PC-3 (cell line): ENCODE measurements around the gene ABHD1. TPM values are rescaled to one million over a fixed set of nuclear protein-coding genes. Genes with fewer than 3 reads are reported as not detected.
"Not testable (repeated sequence)": the region's sequence is repeated elsewhere in the genome, so short reads cannot be mapped to it uniquely, and the experiment has no call there.

Experiments
- ATAC-seq: fragments of 200-7000 bp; cut with Tn5 transposase; 2 replicates; pipeline ENCODE4 v1.9.1; 2020; ENCODE audit warnings: mild to moderate bottlenecking, moderate library complexity
- Bru-seq: library from RNA; stranded (reverse); fragments of 400-500 nt; gene quantifications from one replicate; lab custom pipeline; 2021; lab: Mats Ljungman, UMichigan
- BruChase-seq, 2 experiments: library from RNA; stranded (reverse); fragments of 400-500 nt; gene quantifications; one replicate each; lab custom pipeline; 2021; lab: Mats Ljungman, UMichigan
- BruUV-seq: library from RNA; stranded (reverse); fragments of 400-500 nt; replicated peaks from 2 replicates; lab custom pipeline; 2021; lab: Mats Ljungman, UMichigan
- CTCF ChIA-PET: fragments of 300-600 bp; sonication (Branson Sonifier 250); formaldehyde crosslinking; loops from one replicate; lab custom pipeline; 2022; ENCODE audit warnings: antibody characterized with exemption; lab: Charles Lee
- POLR2A ChIA-PET: fragments of 300-600 bp; sonication (Branson Sonifier 250); formaldehyde crosslinking; loops from one replicate; lab custom pipeline; 2022; ENCODE audit warnings: antibody characterized with exemption; ENCODE audit not compliant: unreplicated experiment; lab: Charles Lee
- DNase-seq: peaks from one replicate; pipeline ENCODE4 v3.0.0-alpha.2; 2015
- H2AFZ ChIP-seq: fragments of 300-600 bp; sonication (generic); 2 replicates; pipeline ENCODE4 v1.6.0; 2016; ENCODE audit warnings: antibody characterized with exemption, low read length
- H3F3A ChIP-seq: fragments of 300-600 bp; sonication (generic); one replicate; pipeline ENCODE4 v1.6.0; 2017; ENCODE audit warnings: antibody characterized with exemption, low read length, control low read depth, mild to moderate bottlenecking; ENCODE audit not compliant: unreplicated experiment
- H3K27ac ChIP-seq: fragments of 300-600 bp; sonication (generic); 2 replicates; pipeline ENCODE4 v1.5.1; 2016; ENCODE audit warnings: mild to moderate bottlenecking, low read length
- H3K27me3 ChIP-seq: fragments of 300-600 bp; sonication (generic); 2 replicates; pipeline ENCODE4 v1.6.1; 2016; ENCODE audit warnings: low read length, mixed read lengths
- H3K36me3 ChIP-seq: fragments of 300-600 bp; sonication (generic); 2 replicates; pipeline ENCODE4 v1.6.1; 2016; ENCODE audit warnings: low read depth, mixed run types, low read length, mixed read lengths
- H3K4me1 ChIP-seq: fragments of 300-600 bp; sonication (generic); 2 replicates; pipeline ENCODE4 v1.5.1; 2016; ENCODE audit warnings: low read length; ENCODE audit not compliant: insufficient read depth
- H3K4me2 ChIP-seq: fragments of 300-600 bp; sonication (generic); 2 replicates; pipeline ENCODE4 v1.6.0; 2016; ENCODE audit warnings: low read length
- H3K4me3 ChIP-seq: fragments of 300-600 bp; sonication (generic); 2 replicates; pipeline ENCODE4 v1.5.1; 2016; ENCODE audit warnings: mild to moderate bottlenecking, low read length, mixed read lengths
- H3K79me2 ChIP-seq: fragments of 300-600 bp; sonication (generic); 2 replicates; pipeline ENCODE4 v1.6.1; 2017; ENCODE audit warnings: low read length, mixed read lengths
- H3K9ac ChIP-seq: fragments of 300-600 bp; sonication (generic); 2 replicates; pipeline ENCODE4 v1.6.0; 2016; ENCODE audit warnings: mild to moderate bottlenecking, low read length
- H3K9me2 ChIP-seq: fragments of 300-600 bp; sonication (generic); replicated peaks from 2 replicates; pipeline ENCODE4 v1.6.1; 2016; ENCODE audit warnings: mixed run types, low read length, mixed read lengths
- H3K9me3 ChIP-seq: fragments of 300-600 bp; sonication (generic); 2 replicates; pipeline ENCODE4 v1.6.1; 2016; ENCODE audit warnings: low read length, mixed read lengths
- H4K20me1 ChIP-seq: fragments of 300-600 bp; sonication (generic); 2 replicates; pipeline ENCODE4 v1.6.1; 2016; ENCODE audit warnings: low read length, mixed read lengths
- CTCF ChIP-seq: fragments of 300-600 bp; sonication (generic); conservative IDR thresholded peaks from 2 replicates; pipeline ENCODE4 v1.5.1; 2017; ENCODE audit warnings: antibody characterized with exemption, low read depth, mild to moderate bottlenecking, low read length
- EZH2 ChIP-seq: fragments of 300-600 bp; sonication (generic); IDR thresholded peaks from one replicate; pipeline ENCODE4 v1.6.1; 2017; ENCODE audit warnings: antibody characterized with exemption, mild to moderate bottlenecking, low read length; ENCODE audit not compliant: unreplicated experiment
- EZH2phosphoT487 ChIP-seq: fragments of 300-600 bp; sonication (generic); IDR thresholded peaks from 2 replicates; pipeline ENCODE4 v1.6.1; 2018; ENCODE audit warnings: mild to moderate bottlenecking, antibody characterized with exemption, low read length, borderline replicate concordance
- intact Hi-C: fragments of 100-400 bp; cut with micrococcal nuclease; formaldehyde crosslinking; loops from 2 replicates; pipeline ENCODE4 v1.9.0; 2023
- long read RNA-seq: library from polyadenylated mRNA; unstranded; transcript quantifications from one replicate; pipeline ENCODE4 v2.0.0, GENCODE V29; 2021; ENCODE audit not compliant: unreplicated experiment
- total RNA-seq: library from RNA; depleted of rRNA; stranded (reverse); fragments of >200 nt; gene quantifications from 2 replicates; pipeline ENCODE4 v1.2.3, GENCODE V29; 2014; rRNA removed

The ABHD1 gene
- total RNA-seq (0.36 TPM in 1 of 2 replicates, not detected in the other), Bru-seq, nascent RNA (percentile 18 among the genes with signal in this experiment), BruChase-seq, experiment 1, labeled RNA remaining after a 6-hour chase (percentile 16 among the genes with signal in this experiment), BruChase-seq, experiment 2, labeled RNA remaining after a 2-hour chase (percentile 15 among the genes with signal in this experiment)
- long read RNA-seq, partial matches to known transcripts, result 0 of 1 reads
- long read RNA-seq, other reads (novel, unspliced or antisense), result 0 of 1 reads

GRCh38 chr2:27123302-27124150 is at the start of gene ABHD1:
Gene ABHD1 (plus strand): TSS chr2:27123815. CDS start chr2:27123949, 134 bp downstream.
- Histone ChIP-seq H2AFZ (peak within 1 kb of the TSS; percentile 66), H3K27me3 (no peaks in the 10 kb centered on the region), H3K4me3 (peak within 1 kb of the TSS; percentile 63), H3K9me3 (no peaks in the 10 kb centered on the region), H3K4me1 (no peaks in the 10 kb centered on the region), H4K20me1 (no peaks in the 10 kb centered on the region), H3K27ac (no peak within 1 kb of the TSS), H3K36me3 (no peaks in the 10 kb centered on the region), H3F3A (no peaks in the 10 kb centered on the region), H3K9ac (no peak within 1 kb of the TSS), H3K4me2 (peak within 1 kb of the TSS; percentile 77), H3K9me2 (no peaks in the 10 kb centered on the region), H3K79me2 (no peaks in the 10 kb centered on the region)
- intact Hi-C loops, result no loop called here
- POLR2A ChIA-PET, result no interaction called here
- BruUV-seq, result no TSS peak
- CTCF ChIA-PET, result no interaction called here
- TF ChIP-seq CTCF (no peak), EZH2phosphoT487 (no peak), EZH2 (no peak)
- ATAC-seq (peak; percentile 44), DNase-seq (no peak)

- TF ChIP-seq CTCF (no peak), EZH2 (no peak), EZH2phosphoT487 (no peak)
- Histone ChIP-seq H3K9me3 (no peaks in the 10 kb centered on the region), H2AFZ (no peak overlapping the region), H3K4me3 (no peak overlapping the region), H3K79me2 (peaks cover 15% of the 10 kb centered on the region), H3K9ac (no peak overlapping the region), H3K9me2 (no peaks in the 10 kb centered on the region), H3K4me2 (no peak overlapping the region), H3K27me3 (no peaks in the 10 kb centered on the region), H4K20me1 (no peaks in the 10 kb centered on the region), H3K4me1 (peaks cover 12% of the 10 kb centered on the region), H3F3A (no peaks in the 10 kb centered on the region), H3K27ac (no peak overlapping the region), H3K36me3 (no peaks in the 10 kb centered on the region)
- no TSS peak for BruUV-seq
- ATAC-seq (no peak), DNase-seq (no peak)
- POLR2A ChIA-PET, result no interaction called here
- intact Hi-C loops, result no loop called here
- CTCF ChIA-PET, result no interaction called here
Observed at GRCh38 chr2:27074738-27075565, 48.7 kb upstream of the ABHD1 start.

GRCh38 chr2:27075566-27075871 is 48.1 kb upstream of the ABHD1 start:
- H3K9ac ChIP-seq, H3F3A ChIP-seq, H4K20me1 ChIP-seq, H2AFZ ChIP-seq, H3K27ac ChIP-seq, H3K27me3 ChIP-seq, POLR2A ChIA-PET, H3K79me2 ChIP-seq, intact Hi-C loops, ATAC-seq, H3K4me3 ChIP-seq, H3K9me3 ChIP-seq, H3K36me3 ChIP-seq, DNase-seq, H3K4me2 ChIP-seq, CTCF ChIA-PET, H3K9me2 ChIP-seq, BruUV-seq, H3K4me1 ChIP-seq: not testable (repeated sequence)
